Fibroblast of lung (primary cell): Measurements from ENCODE around the gene TSR3.

ENCODE experiments used
- EZH2 ChIP-seq: IDR thresholded peaks from 2 replicates; pipeline ENCODE4 v1.5.1; 2012; ENCODE audit warnings: low read length, control low read depth, mild to moderate bottlenecking; ENCODE audit errors: missing control alignments
- TF ChIP-seq, protein P1 (sequence below), 2 donors: IDR thresholded peaks in 1 of 2; conservative IDR thresholded peaks in 1 of 2; 1 replicate in 1 of 2; 2 replicates in 1 of 2; pipeline ENCODE4 v1.5.1; 2011 to 2012; ENCODE audit warnings: low read length in 2 of 2, control low read depth in 1 of 2, inconsistent platforms in 1 of 2, low read depth in 1 of 2, mild to moderate bottlenecking in 1 of 2

DNA sequence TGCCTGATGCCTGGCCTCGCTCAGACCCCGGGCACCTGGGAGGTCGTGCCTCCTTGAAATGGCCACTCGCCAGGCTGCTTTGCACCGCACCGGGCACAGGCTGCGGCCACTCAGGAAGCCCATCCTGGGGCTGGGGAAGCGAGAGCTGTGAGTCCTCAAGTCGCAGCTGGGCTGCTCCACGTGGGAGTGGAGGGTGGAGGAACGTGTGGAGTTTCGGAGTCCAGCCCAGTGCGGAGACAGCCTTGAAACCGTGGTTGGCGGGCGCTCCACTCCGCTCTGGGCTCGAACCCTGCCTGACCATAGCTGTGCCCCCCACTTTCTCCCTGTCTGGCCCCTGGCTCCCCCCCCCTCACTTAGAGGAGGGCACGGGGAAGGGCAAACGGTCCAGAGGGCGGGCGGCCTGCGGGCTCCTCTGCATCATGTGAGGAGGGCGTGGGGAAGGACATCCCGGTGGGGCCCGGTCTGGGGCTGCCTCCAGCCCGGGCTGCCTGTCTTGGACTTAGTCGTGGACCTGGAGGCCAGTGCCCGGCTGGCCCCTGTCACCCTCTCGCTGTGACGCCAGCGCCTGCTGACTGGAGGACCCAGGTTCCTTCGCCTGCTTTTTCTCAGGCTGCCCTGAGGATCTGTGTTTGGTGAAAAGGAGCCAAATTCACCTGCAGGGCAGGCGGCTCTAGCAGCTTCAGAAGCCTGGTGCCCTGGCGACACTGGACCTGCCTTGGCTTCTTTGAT, 39.8 kb downstream of the TSR3 start:
- TF ChIP-seq EZH2 = no peak
- TF ChIP-seq, protein P1, sequence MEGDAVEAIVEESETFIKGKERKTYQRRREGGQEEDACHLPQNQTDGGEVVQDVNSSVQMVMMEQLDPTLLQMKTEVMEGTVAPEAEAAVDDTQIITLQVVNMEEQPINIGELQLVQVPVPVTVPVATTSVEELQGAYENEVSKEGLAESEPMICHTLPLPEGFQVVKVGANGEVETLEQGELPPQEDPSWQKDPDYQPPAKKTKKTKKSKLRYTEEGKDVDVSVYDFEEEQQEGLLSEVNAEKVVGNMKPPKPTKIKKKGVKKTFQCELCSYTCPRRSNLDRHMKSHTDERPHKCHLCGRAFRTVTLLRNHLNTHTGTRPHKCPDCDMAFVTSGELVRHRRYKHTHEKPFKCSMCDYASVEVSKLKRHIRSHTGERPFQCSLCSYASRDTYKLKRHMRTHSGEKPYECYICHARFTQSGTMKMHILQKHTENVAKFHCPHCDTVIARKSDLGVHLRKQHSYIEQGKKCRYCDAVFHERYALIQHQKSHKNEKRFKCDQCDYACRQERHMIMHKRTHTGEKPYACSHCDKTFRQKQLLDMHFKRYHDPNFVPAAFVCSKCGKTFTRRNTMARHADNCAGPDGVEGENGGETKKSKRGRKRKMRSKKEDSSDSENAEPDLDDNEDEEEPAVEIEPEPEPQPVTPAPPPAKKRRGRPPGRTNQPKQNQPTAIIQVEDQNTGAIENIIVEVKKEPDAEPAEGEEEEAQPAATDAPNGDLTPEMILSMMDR (conservative IDR thresholded peaks at IDR 0.05 in 1 of 2, IDR thresholded peaks at IDR 0.05 in 1 of 2; ENCODE audit: low read depth in 1 of 2, low read length in 2 of 2) = no peak
